HEK293T (cell line): ENCODE data around the gene MSMO1.

ENCODE experiments used
- ARNT ChIP-seq: fragments of 450-650 bp; IDR thresholded peaks from 2 replicates; pipeline ENCODE4 v1.6.1; 2017; ENCODE audit warnings: mild to moderate bottlenecking
- BHLHE40 ChIP-seq: fragments of 450-650 bp; IDR thresholded peaks from 2 replicates; pipeline ENCODE4 v1.6.1; 2016; ENCODE audit warnings: mild to moderate bottlenecking, moderate library complexity, borderline replicate concordance
- CTBP1 ChIP-seq: fragments of 450-650 bp; IDR thresholded peaks from 2 replicates; pipeline ENCODE4 v1.6.1; 2016; ENCODE audit warnings: borderline replicate concordance
- FOXA1 ChIP-seq: fragments of 450-650 bp; IDR thresholded peaks from 2 replicates; pipeline ENCODE4 v1.6.1; 2016; ENCODE audit warnings: mild to moderate bottlenecking
- FOXM1 ChIP-seq: fragments of 450-650 bp; IDR thresholded peaks from 2 replicates; pipeline ENCODE4 v1.6.1; 2017; ENCODE audit warnings: mild to moderate bottlenecking, borderline replicate concordance
- L3MBTL2 ChIP-seq: fragments of 450-650 bp; conservative IDR thresholded peaks from 2 replicates; pipeline ENCODE4 v1.6.1; 2016; ENCODE audit warnings: mild to moderate bottlenecking
- LEF1 ChIP-seq: fragments of 450-650 bp; IDR thresholded peaks from 2 replicates; pipeline ENCODE4 v1.6.1; 2017; ENCODE audit warnings: mild to moderate bottlenecking, borderline replicate concordance
- SP1 ChIP-seq: fragments of 450-650 bp; IDR thresholded peaks from 2 replicates; pipeline ENCODE4 v1.6.1; 2017
- SUZ12 ChIP-seq: fragments of 450-650 bp; IDR thresholded peaks from 2 replicates; pipeline ENCODE4 v1.6.1; 2016; ENCODE audit warnings: mild to moderate bottlenecking
- TARDBP ChIP-seq: fragments of 450-650 bp; IDR thresholded peaks from 2 replicates; pipeline ENCODE4 v1.6.1; 2016
- TF ChIP-seq, protein P1 (sequence below): fragments of 450-650 bp; IDR thresholded peaks from 2 replicates; pipeline ENCODE4 v1.6.1; 2016

DNA sequence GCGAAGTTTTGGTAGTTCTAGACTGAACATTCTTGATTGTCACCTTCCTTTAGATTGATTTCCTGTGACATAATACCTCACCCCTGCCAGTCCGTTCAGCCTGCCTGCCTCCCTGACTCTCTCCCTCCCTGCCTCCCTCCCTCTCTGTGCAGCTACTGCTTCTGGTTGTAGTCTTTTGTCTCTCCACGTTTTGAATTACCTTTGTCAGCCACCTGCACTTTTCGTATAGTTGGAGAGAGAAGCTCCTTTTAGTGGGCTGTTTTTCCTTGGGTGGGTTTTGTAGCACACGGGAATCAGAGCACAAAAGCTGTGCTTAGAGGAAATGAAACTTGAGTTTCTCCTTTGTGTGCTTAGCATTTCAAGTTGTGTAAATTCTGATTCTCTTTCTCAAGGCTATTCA is 32.6 kb upstream of the MSMO1 start:
- TF ChIP-seq FOXA1 (no peak), BHLHE40 (no peak), CTBP1 (no peak), TARDBP (no peak), FOXM1 (no peak), SP1 (no peak), LEF1 (no peak), L3MBTL2 (no peak), SUZ12 (no peak), ARNT (no peak)
- TF ChIP-seq, protein P1, sequence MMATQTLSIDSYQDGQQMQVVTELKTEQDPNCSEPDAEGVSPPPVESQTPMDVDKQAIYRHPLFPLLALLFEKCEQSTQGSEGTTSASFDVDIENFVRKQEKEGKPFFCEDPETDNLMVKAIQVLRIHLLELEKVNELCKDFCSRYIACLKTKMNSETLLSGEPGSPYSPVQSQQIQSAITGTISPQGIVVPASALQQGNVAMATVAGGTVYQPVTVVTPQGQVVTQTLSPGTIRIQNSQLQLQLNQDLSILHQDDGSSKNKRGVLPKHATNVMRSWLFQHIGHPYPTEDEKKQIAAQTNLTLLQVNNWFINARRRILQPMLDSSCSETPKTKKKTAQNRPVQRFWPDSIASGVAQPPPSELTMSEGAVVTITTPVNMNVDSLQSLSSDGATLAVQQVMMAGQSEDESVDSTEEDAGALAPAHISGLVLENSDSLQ = no peak
